ENCODE results near the gene MED15. TPM values are rescaled to one million over a fixed set of nuclear protein-coding genes. Genes with fewer than 3 reads are reported as not detected.

MED15 gene
- total and polyA plus RNA-seq, 10 of the 15 experiments (the other 5 are each of a cell fraction or from before 2014, with no cell fraction given): 1.4 to 75.2 (median 26.9) TPM

GRCh38 chr22:20579273-20580120, 72.1 kb downstream of the MED15 start:
- ChIA-PET RAD21 (ENCODE audit: unreplicated experiment) (no interaction called here), POLR2A (no interaction called here), CTCF (no interaction called here), SMC1A (ENCODE audit: uncharacterized antibody, unreplicated experiment) (no interaction called here)
- in situ Hi-C loops (cut with MboI): no loop called here
- Histone ChIP-seq H3K9me3 (replicated peaks; ENCODE audit: control insufficient read depth, insufficient read depth, low read length) (no peaks in the 10 kb centered on the region), H3K79me2 (ENCODE audit: control insufficient read depth, insufficient read depth, low read length) (no peaks in the 10 kb centered on the region), H3K27ac (ENCODE audit: control insufficient read depth, insufficient read depth) (no peak overlapping the region), H3K4me2 (ENCODE audit: control insufficient read depth, insufficient read depth) (no peak overlapping the region), H3K9ac (ENCODE audit: control insufficient read depth, insufficient read depth, low read length) (no peak overlapping the region), H4K20me1 (ENCODE audit: control insufficient read depth, insufficient read depth) (no peaks in the 10 kb centered on the region), H2AFZ (ENCODE audit: control insufficient read depth, low read depth, low read length) (no peak overlapping the region), H3K36me3 (ENCODE audit: control insufficient read depth in 2 of 2, insufficient read depth in 2 of 2, low read length in 1 of 2) (peaks cover 23 to 54% of the 10 kb centered on the region in 2 experiments), H3K4me3 (no peak overlapping the region), H3K4me1 (ENCODE audit: control insufficient read depth, insufficient read depth, low read length) (no peaks in the 10 kb centered on the region), H3K27me3 (replicated peaks in 1 of 2; ENCODE audit: control insufficient read depth in 2 of 2, insufficient read depth in 2 of 2, low read length in 1 of 2) (no peaks in the 10 kb centered on the region)
- FAIRE-seq: no peak
- ATAC-seq: no peak
- TF ChIP-seq RFX5 (IDR thresholded peaks at IDR 0.05; ENCODE audit: low read depth, low read length): no peak
- no peak for TF ChIP-seq SMAD1 (IDR thresholded peaks at IDR 0.05; ENCODE audit: low read depth, partially characterized antibody)
- no peak for TF ChIP-seq PAX5 (IDR thresholded peaks at IDR 0.05; ENCODE audit: borderline replicate concordance, low read depth, low read length)
- TF ChIP-seq, protein P1, sequence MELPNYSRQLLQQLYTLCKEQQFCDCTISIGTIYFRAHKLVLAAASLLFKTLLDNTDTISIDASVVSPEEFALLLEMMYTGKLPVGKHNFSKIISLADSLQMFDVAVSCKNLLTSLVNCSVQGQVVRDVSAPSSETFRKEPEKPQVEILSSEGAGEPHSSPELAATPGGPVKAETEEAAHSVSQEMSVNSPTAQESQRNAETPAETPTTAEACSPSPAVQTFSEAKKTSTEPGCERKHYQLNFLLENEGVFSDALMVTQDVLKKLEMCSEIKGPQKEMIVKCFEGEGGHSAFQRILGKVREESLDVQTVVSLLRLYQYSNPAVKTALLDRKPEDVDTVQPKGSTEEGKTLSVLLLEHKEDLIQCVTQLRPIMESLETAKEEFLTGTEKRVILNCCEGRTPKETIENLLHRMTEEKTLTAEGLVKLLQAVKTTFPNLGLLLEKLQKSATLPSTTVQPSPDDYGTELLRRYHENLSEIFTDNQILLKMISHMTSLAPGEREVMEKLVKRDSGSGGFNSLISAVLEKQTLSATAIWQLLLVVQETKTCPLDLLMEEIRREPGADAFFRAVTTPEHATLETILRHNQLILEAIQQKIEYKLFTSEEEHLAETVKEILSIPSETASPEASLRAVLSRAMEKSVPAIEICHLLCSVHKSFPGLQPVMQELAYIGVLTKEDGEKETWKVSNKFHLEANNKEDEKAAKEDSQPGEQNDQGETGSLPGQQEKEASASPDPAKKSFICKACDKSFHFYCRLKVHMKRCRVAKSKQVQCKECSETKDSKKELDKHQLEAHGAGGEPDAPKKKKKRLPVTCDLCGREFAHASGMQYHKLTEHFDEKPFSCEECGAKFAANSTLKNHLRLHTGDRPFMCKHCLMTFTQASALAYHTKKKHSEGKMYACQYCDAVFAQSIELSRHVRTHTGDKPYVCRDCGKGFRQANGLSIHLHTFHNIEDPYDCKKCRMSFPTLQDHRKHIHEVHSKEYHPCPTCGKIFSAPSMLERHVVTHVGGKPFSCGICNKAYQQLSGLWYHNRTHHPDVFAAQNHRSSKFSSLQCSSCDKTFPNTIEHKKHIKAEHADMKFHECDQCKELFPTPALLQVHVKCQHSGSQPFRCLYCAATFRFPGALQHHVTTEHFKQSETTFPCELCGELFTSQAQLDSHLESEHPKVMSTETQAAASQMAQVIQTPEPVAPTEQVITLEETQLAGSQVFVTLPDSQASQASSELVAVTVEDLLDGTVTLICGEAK (IDR thresholded peaks at IDR 0.05; ENCODE audit: borderline replicate concordance): no peak
- no peak for TF ChIP-seq SMARCA5 (IDR thresholded peaks at IDR 0.05)
- TF ChIP-seq MEF2B (IDR thresholded peaks at IDR 0.05; ENCODE audit: partially characterized antibody, poor library complexity, severe bottlenecking): no peak
- no peak for TF ChIP-seq CHD1 (IDR thresholded peaks at IDR 0.05; ENCODE audit: low read depth, low read length)
- no peak for TF ChIP-seq BMI1 (IDR thresholded peaks at IDR 0.05; ENCODE audit: borderline replicate concordance)
- no peak for TF ChIP-seq CBFB (IDR thresholded peaks at IDR 0.05; ENCODE audit: low read depth)
- TF ChIP-seq SRF (IDR thresholded peaks at IDR 0.05; ENCODE audit: low read depth in 2 of 2, low read length in 2 of 2): no peak
- TF ChIP-seq SMAD5 (IDR thresholded peaks at IDR 0.05; ENCODE audit: low read depth): no peak
- intact Hi-C loops (cut with micrococcal nuclease; ENCODE audit: unreplicated experiment): no loop called here
- WGBS (ENCODE audit: insufficient coverage, insufficient replicate concordance, low lambda C conversion rate, missing lambda C conversion rate): 82% methylated on average over 14 of the region's 14 CpGs
- DNase-seq (ENCODE audit: low read depth, low spot score): no peak
- no TSS peak for BruUV-seq (replicated peaks)

Measured in GM12878 (cell line).